GM18507 (cell line): ENCODE results near the gene AP1G1.
"Not testable (repeated sequence)": the region's sequence is repeated elsewhere in the genome, so short reads cannot be mapped to it uniquely, and the experiment has no call there.

Source experiments
- DNase-seq: peaks from one replicate; pipeline ENCODE4 v3.0.0; 2011; ENCODE audit warnings: low read depth; ENCODE audit not compliant: insufficient read length; ENCODE audit errors: extremely low spot score
- FAIRE-seq: peaks from 2 replicates; lab custom pipeline; 2011; peaks lifted over from hg19 to GRCh38; lab: Jason Lieb, UNC

Gene AP1G1

DNA sequence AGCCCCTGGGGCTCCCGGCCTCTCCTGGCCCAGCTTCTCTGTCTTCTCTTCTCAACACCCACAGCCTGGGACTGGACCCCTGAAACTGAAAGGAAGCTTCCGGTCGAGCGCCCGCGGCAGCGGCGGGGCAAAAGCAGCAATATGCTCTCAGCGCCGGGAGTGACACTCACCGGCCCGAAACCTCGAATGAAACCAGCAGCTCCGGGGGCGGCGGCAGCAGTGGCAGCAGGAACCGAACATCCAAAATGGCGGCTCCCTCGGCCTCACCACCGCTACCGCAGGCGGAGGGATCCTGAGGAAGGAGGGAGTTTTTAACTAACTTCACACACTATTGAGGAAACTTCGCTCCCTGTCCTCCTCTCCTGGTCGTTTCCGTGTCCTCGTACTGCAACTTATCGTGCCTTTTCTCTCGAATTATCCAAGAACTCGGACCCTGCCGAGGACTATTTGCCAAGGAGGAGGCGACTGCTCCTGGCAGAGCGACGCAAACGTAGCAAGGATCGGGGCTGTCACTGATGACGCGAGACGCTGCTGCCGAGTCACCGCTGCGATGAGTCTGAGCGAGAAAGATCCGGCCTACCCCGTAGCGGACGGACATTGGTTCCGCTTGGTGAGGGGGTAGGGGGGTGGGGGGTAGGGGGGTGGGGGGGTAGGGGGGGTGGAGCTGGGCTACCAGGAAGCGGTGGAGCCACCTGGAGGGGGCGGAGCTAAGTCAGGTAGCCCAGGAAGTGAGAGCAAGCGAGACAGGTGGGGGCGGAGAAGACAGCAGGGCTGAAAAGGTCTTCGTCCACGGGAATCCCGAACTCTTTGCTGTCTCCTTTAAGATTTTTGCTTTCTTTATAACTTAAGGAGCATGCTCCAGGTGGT, at the start of gene AP1G1:
Gene AP1G1 (minus strand): TSS at position 242 of the 867 bp plus-strand sequence. CDS start 19,355 bp downstream, outside the sequence.
- peak; percentile 88 for DNase-seq
- peak; percentile 90 for FAIRE-seq

GRCh38 chr16:71855937-71856662, 47.5 kb upstream of the AP1G1 start:
- DNase-seq = no peak
- no peak for FAIRE-seq

DNA sequence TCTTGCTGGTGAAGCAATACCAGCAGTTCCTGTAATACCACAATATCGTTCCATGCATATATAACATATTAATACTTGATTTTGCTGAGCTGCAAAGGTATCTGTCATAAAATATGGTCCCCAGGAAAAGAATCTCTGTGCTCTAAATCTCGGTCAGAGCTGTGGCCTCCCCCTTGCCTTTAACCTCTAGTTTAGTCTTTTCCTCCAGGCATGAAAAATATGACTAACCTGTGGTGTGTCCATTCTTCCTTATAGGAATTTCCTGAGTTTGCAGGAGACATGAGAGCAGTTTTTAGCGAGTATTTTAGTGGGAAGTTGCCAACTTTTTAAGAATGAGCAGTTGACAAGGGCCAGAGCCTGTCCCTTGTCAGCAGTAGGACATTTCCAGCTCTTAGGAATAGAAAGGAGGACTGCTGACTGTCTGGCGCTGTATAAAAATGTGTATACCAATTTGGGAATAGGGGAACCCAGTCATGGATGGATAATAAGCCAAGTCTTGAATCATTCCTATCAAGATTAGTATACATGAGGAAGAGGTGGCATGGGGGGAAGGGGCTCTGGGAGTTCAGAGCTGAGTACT, 45.8 kb upstream of the AP1G1 start:
- no peak for DNase-seq
- FAIRE-seq = no peak

DNA sequence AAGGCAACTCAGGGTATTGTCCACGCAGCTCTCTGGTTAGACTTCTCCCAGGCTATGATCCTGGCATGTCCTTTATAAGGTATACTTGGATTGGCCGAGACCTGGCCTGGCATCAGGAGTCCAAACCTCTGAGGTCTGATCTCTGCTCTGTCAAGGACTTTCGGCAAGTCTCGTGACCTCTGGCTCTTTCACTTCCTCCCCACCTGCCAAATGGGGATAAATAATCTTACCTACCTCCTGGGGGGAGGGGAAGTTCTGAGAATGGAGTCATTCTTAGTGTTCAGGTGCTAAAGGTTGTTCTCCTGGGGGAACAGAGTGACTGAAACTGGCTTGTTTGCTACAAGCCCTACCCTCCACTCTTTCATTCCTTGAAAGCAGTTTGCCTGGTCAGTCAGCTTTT, 44.8 kb upstream of the AP1G1 start:
- DNase-seq (peak; percentile 38), FAIRE-seq (peak; percentile 84)

- DNase-seq = no peak
- FAIRE-seq = no peak
These were observed 43.9 kb upstream of the AP1G1 start for GRCh38 chr16:71852561-71852960.

GRCh38 chr16:71852158-71852557, 43.5 kb upstream of the AP1G1 start:
- FAIRE-seq = no peak
- no peak for DNase-seq

DNA sequence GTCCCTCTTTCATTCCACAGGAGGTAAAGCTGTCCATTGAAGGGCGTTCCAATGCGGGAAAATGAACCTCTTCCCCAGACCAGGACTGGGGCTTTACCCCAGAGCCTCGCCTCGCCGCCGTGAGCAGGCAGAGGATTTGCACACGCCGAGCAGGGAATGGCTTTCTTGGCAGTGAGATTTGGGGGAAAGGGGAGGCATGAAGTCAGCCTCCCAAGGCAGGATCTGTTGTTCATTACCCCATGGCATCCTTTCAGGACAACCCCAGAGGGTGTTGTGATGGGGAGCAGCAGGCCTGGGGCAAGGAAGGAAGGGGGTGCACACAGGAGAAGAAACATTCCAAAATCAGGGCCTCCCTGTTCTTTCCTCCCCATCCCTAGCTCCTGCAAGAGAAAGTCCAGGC, 43.1 kb upstream of the AP1G1 start:
- FAIRE-seq = no peak
- DNase-seq = no peak

- DNase-seq = no peak
These were observed 40.0 kb upstream of the AP1G1 start for GRCh38 chr16:71848622-71849021.

GRCh38 chr16:71847096-71847495, 38.5 kb upstream of the AP1G1 start:
- DNase-seq (no peak), FAIRE-seq (no peak)

More at GRCh38 chr16:71848622-71849021, 40.0 kb upstream of the AP1G1 start:
- FAIRE-seq = no peak

GRCh38 chr16:71846431-71846830, 37.8 kb upstream of the AP1G1 start:
- DNase-seq = no peak
- no peak for FAIRE-seq

GRCh38 chr16:71845639-71846430, 37.2 kb upstream of the AP1G1 start, which contains the start of gene ATXN1L:
ATXN1L (plus strand) TSS chr16:71845976; CDS start chr16:71849741, 3,765 bp downstream.
- FAIRE-seq = peak; percentile 94

GRCh38 chr16:71843572-71843971, 34.9 kb upstream of the AP1G1 start:
- DNase-seq = no peak
- FAIRE-seq = peak; percentile 82

More at GRCh38 chr16:71845639-71846430, 37.2 kb upstream of the AP1G1 start, which contains the start of gene ATXN1L:
- peak; percentile 92 for DNase-seq

- DNase-seq = no peak
- no peak for FAIRE-seq
These were observed 31.4 kb upstream of the AP1G1 start for GRCh38 chr16:71840052-71840451.

DNA sequence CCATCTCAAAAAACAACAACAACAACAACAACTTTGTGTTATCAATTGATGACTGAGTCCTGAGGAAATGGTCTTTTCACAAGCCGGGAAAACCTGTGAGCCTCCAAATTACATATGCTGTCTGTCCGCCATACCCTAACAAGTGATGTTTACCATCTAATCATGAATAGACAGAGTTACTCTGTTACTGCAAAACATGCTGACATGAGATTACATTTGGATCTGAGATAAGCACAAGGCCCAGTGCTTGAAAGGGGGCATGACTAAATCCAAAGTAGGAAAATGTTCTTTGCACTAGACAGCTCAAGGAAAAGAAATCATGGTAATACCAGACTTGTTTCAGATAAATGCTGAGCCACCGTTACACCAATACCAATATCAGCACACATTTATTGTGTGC, 28.5 kb upstream of the AP1G1 start:
- no peak for DNase-seq
- FAIRE-seq = no peak

DNA sequence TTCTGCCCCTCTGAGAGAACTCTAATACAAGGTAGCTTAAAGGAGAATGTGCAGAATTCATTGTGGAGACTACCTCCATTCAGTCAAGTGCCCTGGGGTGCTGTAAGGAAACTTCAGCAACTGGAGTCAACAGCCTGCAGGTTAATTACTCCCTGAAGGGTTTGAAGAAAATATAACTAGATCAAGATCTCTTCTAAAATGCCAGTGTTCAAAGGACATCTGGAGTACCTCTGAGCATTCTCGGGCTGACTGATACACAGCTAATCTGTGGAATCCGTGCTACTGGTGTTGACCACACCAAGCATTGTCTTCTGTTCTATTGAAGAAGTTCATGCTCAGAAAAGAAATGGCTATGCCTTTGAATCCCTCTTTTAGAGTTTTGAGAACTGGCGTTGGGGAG, 25.7 kb upstream of the AP1G1 start:
- DNase-seq (no peak), FAIRE-seq (no peak)

GRCh38 chr16:71832112-71832511, 23.5 kb upstream of the AP1G1 start:
- DNase-seq, FAIRE-seq: not testable (repeated sequence)

DNA sequence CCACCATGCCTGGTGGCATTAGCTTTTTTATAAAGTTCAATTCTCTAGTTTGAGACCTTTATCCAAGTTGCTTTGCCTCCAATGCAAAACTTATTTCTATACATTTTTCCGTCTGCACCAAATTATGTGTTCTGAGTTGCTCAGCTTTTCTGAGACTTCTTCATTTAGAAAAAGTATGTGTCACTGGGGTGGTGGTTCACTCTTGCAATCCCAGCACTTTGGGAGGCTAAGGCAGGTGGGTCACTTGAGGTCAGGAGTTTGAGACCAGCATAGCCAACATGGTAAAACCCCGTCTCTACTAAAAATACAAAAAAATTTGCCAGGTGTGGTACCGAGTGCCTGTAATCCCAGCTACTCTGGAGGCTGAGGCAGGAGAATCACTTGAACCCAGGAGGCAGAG, 23.1 kb upstream of the AP1G1 start:
- not testable (repeated sequence) for FAIRE-seq

GRCh38 chr16:71830359-71830758, 21.7 kb upstream of the AP1G1 start:
- FAIRE-seq (no peak), DNase-seq (no peak)

More for the DNA sequence above, 23.1 kb upstream of the AP1G1 start:
- not testable (repeated sequence) for DNase-seq

- no peak for FAIRE-seq
These were observed 17.9 kb upstream of the AP1G1 start for GRCh38 chr16:71826533-71827017.

More at GRCh38 chr16:71826533-71827017, 17.9 kb upstream of the AP1G1 start:
- DNase-seq = no peak
